GM21515 (cell line): ENCODE data around the gene PTPRF.

Experiments
- ATAC-seq: cut with Tn5 transposase; IDR thresholded peaks from one replicate; pipeline ENCODE4 v1.9.1; 2021; ENCODE audit not compliant: unreplicated experiment

The PTPRF gene

GRCh38 chr1:43551396-43551888, 20.8 kb downstream of the PTPRF start:
- ATAC-seq = no peak

- ATAC-seq = no peak
Measured at GRCh38 chr1:43552059-43552742, 21.5 kb downstream of the PTPRF start.

GRCh38 chr1:43552813-43553212, 22.1 kb downstream of the PTPRF start:
- ATAC-seq = no peak

- ATAC-seq = no peak
Measured at GRCh38 chr1:43554444-43554992, 23.8 kb downstream of the PTPRF start.

DNA sequence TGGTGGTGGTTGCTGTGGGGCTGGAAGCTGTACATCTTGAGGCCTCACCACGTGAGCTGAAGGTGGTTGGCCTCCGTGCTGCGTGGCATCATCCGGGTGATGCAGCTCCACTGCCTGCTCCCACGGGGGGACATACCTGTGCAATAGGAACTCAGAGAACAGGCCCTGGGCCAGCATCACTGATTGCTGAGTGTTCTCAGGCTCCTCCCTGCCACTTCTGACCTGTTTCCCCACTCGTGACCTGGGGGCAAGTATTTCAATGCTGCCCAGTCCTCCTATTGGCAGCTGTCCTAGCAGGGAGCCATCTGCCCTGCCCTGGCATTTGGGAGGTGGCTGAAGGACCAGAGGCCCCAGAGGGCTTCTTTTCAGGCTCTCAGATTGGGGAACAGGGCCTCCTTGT, 26.1 kb downstream of the PTPRF start:
- ATAC-seq = no peak

DNA sequence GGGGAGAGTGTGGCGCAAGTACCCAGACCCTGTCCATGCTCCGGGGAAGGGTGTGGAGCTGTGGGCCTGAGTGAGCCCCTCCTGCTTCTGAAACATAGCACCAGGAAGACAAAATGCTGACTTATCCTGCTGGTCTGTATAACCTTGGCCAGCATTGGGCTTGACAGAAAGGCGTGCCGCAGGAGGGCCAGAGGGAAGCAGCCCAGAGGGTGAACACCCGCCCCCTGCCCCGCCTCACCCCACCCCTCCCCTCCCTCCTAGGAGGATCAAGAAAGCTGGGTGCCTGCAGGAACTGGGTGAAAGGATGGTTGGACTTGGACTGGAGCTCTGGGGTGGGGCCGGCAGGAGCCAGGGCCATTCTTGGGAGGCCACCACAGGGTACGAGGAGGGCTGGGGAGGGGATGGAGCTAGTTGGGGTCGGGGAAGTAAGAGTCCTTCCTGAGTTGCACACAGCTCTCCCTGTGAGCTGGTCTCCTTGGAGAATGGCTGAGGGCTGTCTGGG, 27.1 kb downstream of the PTPRF start:
- ATAC-seq = no peak

- no peak for ATAC-seq
Measured at GRCh38 chr1:43558346-43558841, 27.7 kb downstream of the PTPRF start.

- no peak for ATAC-seq
Measured at GRCh38 chr1:43559714-43560113, 29.0 kb downstream of the PTPRF start.

- no peak for ATAC-seq
Measured at GRCh38 chr1:43560286-43560685, 29.6 kb downstream of the PTPRF start.

DNA sequence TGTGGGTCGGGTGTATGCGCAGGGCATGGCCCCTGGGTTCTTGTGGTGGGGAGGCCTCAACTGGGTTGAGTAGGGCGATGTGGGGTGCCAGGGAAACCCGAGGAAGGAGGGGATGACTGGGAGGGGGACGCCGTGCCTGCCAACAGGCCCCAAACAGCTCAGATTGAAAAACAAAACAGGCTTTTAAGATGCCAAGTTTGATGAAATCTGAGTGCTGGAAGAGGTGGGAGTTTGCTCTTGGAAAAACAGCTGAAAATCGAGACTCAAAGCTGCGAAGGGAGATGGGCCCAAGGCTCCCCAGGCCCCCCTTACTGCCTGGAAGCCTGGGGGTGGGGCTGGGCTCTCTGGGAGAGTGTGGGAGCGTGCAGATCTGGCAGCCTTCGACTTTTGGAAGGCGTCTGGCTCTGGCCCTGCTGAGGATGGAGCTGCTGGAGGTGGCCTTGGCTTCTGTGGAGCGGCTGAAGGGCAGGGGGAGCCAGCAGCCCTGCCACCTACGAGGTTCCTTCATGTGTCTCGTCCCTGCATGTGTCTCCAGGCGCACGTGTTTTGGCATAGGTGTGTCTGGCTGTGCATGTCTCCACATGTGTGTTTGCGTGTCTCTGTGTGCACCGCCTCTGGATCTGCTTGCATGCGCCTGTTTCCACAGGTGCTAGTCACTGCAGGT, 33.3 kb downstream of the PTPRF start:
- ATAC-seq = no peak

- no peak for ATAC-seq
Measured at GRCh38 chr1:43564551-43565348, 34.1 kb downstream of the PTPRF start.

DNA sequence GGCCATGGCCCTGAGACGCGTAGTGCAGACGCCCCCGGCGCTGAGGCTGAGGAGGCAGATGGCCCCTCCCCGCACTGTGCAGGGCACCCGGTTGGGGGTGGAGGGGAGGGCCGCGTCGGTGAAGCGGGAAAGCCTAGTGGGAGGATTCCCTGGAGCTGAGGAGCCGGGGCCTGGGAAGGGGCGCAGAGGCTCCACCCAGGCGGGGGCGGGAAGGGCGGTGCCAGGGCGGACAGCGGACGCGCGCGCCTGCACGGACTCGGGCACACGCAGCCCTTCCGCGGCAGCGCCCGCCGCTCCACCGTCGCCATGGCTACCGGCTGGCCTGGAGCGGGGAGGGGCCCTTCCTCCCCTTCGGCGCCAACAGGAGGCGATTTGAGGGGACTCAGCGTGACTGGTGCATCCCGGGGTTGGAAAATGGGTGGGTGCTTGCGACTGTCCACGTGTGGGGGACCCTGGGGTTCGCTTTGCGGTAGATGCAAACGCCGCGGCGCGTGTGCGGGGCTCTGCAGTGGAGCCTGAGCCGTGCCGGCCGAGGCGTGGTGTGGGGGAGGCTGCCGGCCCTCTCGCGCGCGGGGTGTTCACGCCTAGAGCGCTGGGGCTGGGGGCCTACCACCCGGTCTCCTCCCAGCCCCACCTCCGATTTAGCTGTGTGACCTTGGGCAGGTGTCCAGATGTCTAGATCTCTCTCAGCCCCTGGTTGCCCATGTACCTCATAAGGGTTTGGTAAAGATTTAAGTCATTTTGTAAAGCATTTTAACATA, 35.1 kb downstream of the PTPRF start:
- no peak for ATAC-seq

- ATAC-seq = no peak
Measured at GRCh38 chr1:43566382-43567044, 35.8 kb downstream of the PTPRF start.

DNA sequence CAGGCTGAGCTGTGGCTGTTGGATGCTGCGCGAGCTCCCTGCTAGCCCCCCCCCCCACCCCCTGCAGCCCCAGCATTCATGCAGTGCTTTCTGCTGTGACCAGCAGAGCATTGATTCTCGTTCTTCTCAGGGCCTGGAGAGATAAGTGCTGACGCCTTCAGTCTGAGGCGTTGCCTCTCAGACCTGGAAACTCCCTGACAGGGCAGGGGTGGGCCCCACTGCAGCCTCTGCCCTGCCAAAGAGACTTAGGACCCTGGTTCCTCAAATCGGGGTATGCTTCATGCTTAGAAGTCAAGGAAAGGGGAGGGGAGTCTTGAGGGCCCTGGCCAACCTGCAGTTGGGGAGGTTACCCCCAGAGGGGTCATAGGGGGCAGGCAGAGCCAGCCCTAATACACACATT, 38.5 kb downstream of the PTPRF start:
- no peak for ATAC-seq

- no peak for ATAC-seq
Measured at GRCh38 chr1:43570277-43570676, 39.6 kb downstream of the PTPRF start.

- ATAC-seq = no peak
Measured at GRCh38 chr1:43570715-43571114, 40.0 kb downstream of the PTPRF start.

GRCh38 chr1:43572084-43572483, 41.4 kb downstream of the PTPRF start:
- no peak for ATAC-seq

- ATAC-seq = no peak
Measured at GRCh38 chr1:43572538-43572937, 41.9 kb downstream of the PTPRF start.

DNA sequence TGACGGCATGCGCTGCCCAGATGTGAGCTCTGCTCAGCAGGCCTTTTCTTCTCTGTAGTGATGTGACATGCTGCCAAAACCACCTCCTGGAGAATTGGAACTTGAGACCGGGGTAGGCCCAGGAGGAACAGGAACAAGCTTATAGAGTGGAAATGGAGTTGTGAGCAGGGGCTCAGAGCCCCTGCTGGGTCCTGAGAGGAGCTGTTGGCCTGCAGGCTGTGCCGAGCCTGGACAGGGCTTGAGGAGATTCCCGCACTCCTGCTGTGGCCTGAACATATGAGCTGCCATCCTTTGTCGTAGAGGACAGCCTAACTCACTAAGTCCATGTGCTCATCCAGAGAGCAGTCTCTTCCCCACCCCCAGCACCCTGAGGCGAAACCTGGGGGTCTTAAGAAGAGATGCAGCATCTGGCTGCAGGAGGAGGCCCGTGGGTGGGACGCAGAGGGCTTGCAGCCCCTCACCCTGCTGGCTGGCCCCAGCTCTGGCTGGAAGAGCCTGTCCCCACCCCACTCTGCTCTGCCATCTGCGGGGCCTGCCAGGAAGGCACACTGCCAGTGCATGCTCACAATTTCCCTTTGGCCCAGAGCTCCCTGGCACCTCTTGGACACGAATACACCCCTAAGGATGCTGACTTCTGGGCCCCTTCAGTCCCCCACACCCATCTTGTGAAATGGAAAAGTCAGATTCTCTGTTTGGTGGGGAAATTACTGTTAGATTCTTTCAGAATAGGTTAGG, 42.5 kb downstream of the PTPRF start:
- ATAC-seq = no peak
